DOHH2 (cell line): ENCODE results near the gene MCC.

Experiments
- H3F3A ChIP-seq: fragments of 200-600 bp; sonication (generic), shearing (Covaris generic); 2 replicates; pipeline ENCODE4 v1.6.0; 2016; ENCODE audit warnings: antibody characterized with exemption, mild to moderate bottlenecking; ENCODE audit not compliant: control insufficient read depth, insufficient read depth
- H3K27ac ChIP-seq: fragments of 200-600 bp; sonication (generic); 2 replicates; pipeline ENCODE4 v1.5.1; 2014; ENCODE audit warnings: low read depth, mild to moderate bottlenecking, low read length, moderate library complexity
- H3K27me3 ChIP-seq: fragments of 200-600 bp; sonication (generic); 2 replicates; pipeline ENCODE4 v1.6.1; 2014; ENCODE audit warnings: mild to moderate bottlenecking, low read length, mixed read lengths; ENCODE audit not compliant: control insufficient read depth
- H3K36me3 ChIP-seq: fragments of 200-600 bp; sonication (generic); 2 replicates; pipeline ENCODE4 v1.6.1; 2014; ENCODE audit warnings: mild to moderate bottlenecking, low read length, moderate library complexity, mixed read lengths; ENCODE audit not compliant: control insufficient read depth
- H3K4me1 ChIP-seq: fragments of 200-600 bp; sonication (generic); 2 replicates; pipeline ENCODE4 v1.6.1; 2014; ENCODE audit warnings: mild to moderate bottlenecking, low read length, mixed read lengths; ENCODE audit not compliant: control insufficient read depth
- H3K4me2 ChIP-seq: fragments of 200-600 bp; sonication (generic); 2 replicates; pipeline ENCODE4 v1.6.0; 2014; ENCODE audit warnings: mild to moderate bottlenecking, low read length, moderate library complexity
- H3K4me3 ChIP-seq: fragments of 200-600 bp; sonication (generic); 2 replicates; pipeline ENCODE4 v1.5.1; 2014; ENCODE audit warnings: mild to moderate bottlenecking, low read length, mixed read lengths
- H3K79me2 ChIP-seq: fragments of 200-600 bp; sonication (generic); 2 replicates; pipeline ENCODE4 v1.6.1; 2014; ENCODE audit warnings: mild to moderate bottlenecking, low read length, mixed read lengths; ENCODE audit not compliant: control insufficient read depth
- H3K9me2 ChIP-seq: fragments of 200-600 bp; sonication (generic); replicated peaks from 2 replicates; pipeline ENCODE4 v1.6.1; 2014; ENCODE audit warnings: mild to moderate bottlenecking, low read length, mixed read lengths; ENCODE audit not compliant: control insufficient read depth
- H3K9me3 ChIP-seq: fragments of 200-600 bp; sonication (generic); 2 replicates; pipeline ENCODE4 v1.6.1; 2014; ENCODE audit warnings: antibody characterized with exemption, low read length, mixed read lengths; ENCODE audit not compliant: control insufficient read depth, insufficient read depth
- H4K20me1 ChIP-seq: fragments of 200-600 bp; sonication (generic); 2 replicates; pipeline ENCODE4 v1.6.0; 2014; ENCODE audit warnings: low read depth, mild to moderate bottlenecking, antibody characterized with exemption, low read length, moderate library complexity; ENCODE audit not compliant: control insufficient read depth, insufficient read depth
- CTCF ChIP-seq: fragments of 200-600 bp; sonication (generic); IDR thresholded peaks from one replicate; pipeline ENCODE4 v1.5.1; 2014; ENCODE audit warnings: antibody characterized with exemption, mild to moderate bottlenecking, low read depth, low read length; ENCODE audit not compliant: poor library complexity, severe bottlenecking
- EZH2phosphoT487 ChIP-seq: fragments of 200-600 bp; sonication (generic); IDR thresholded peaks from 2 replicates; pipeline ENCODE4 v1.6.1; 2017; ENCODE audit warnings: borderline replicate concordance, mild to moderate bottlenecking, antibody characterized with exemption, low read length, moderate library complexity, mixed read lengths

MCC gene

GRCh38 chr5:113510836-113511451, 22.7 kb upstream of the MCC start:
- Histone ChIP-seq H3K4me3 (no peak overlapping the region), H3K9me3 (peaks cover 3% of the 10 kb centered on the region; the same call in 1 of the 2 replicates), H3K4me2 (no peak overlapping the region), H4K20me1 (no peaks in the 10 kb centered on the region), H3K4me1 (peaks cover 14% of the 10 kb centered on the region), H3K79me2 (peaks cover 26% of the 10 kb centered on the region), H3K27ac (no peak overlapping the region), H3K27me3 (0 out of 2 replicates have a peak, but pooled peaks cover 3% of the 10 kb centered on the region), H3K9me2 (no peaks in the 10 kb centered on the region), H3K36me3 (peaks cover 9% of the 10 kb centered on the region), H3F3A (no peaks in the 10 kb centered on the region)
- TF ChIP-seq EZH2phosphoT487 (no peak), CTCF (peak; percentile 43)

DNA sequence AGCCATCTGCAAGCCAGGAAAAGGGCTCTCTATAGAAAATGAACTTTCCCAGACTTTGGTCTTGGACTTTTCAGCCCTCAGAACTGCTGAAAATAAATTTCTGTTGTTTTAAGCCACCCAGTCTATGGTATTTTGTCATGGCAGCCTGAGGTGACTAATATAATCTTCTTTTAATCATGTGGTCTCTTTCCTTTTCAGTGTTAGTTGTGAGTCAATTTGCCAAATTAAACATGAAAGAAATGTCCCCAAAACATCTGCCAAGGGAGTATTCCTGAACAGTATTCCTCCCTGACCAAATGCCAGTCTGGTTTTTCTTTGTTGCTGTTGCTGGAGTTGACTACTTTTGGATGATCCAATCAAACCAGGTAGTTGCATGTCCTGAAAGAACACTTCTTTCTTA, 20.5 kb upstream of the MCC start:
- Histone ChIP-seq H3K79me2 (peaks cover 6% of the 10 kb centered on the region), H3K4me2 (no peak overlapping the region), H4K20me1 (no peaks in the 10 kb centered on the region), H3K9me3 (peaks cover 3% of the 10 kb centered on the region; the same call in 1 of the 2 replicates), H3K36me3 (peaks cover 2% of the 10 kb centered on the region; the same call in 1 of the 2 replicates), H3K27me3 (0 out of 2 replicates have a peak, but pooled peaks cover 3% of the 10 kb centered on the region), H3K4me3 (no peak overlapping the region), H3F3A (no peaks in the 10 kb centered on the region), H3K27ac (no peak overlapping the region), H3K9me2 (no peaks in the 10 kb centered on the region), H3K4me1 (no peaks in the 10 kb centered on the region)
- TF ChIP-seq EZH2phosphoT487, result no peak
- TF ChIP-seq CTCF, result no peak

DNA sequence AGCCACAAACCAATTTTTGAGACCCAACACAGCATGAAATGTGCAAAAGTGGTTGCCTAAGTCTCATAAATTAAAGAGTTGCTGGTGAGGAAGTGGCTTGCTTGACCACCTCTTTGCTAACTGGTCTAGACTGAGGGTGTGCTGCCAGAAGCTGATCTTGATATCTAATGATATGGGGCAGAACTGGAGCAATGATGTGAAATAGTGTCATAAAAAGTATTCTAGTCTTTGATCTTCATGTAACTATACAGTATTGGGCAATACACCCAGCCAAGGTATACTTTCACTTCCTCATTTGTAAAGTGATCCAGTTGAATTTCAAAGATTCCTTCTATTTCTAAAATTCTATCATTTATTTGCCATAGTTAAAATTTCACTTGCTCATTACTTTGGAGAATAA, 19.3 kb upstream of the MCC start:
- H3K79me2 ChIP-seq, result no peaks in the 10 kb centered on the region
- H3K36me3 ChIP-seq, result no peaks in the 10 kb centered on the region
- H3F3A ChIP-seq, result no peaks in the 10 kb centered on the region
- H4K20me1 ChIP-seq, result no peaks in the 10 kb centered on the region
- H3K9me3 ChIP-seq, result peaks cover 1% of the 10 kb centered on the region; the same call in 1 of the 2 replicates
- no peak for TF ChIP-seq CTCF
- TF ChIP-seq EZH2phosphoT487, result no peak
- H3K4me3 ChIP-seq, result no peak overlapping the region
- H3K27me3 ChIP-seq, result 0 out of 2 replicates have a peak, but pooled peaks cover 3% of the 10 kb centered on the region
- no peak overlapping the region for H3K4me2 ChIP-seq
- H3K4me1 ChIP-seq, result no peaks in the 10 kb centered on the region
- H3K27ac ChIP-seq, result no peak overlapping the region
- no peaks in the 10 kb centered on the region for H3K9me2 ChIP-seq
